Endothelial cell of umbilical vein (primary cell): ENCODE measurements around the gene EQTN.

Experiments
- EZH2 ChIP-seq: IDR thresholded peaks from 2 replicates; pipeline ENCODE4 v1.6.1; 2012; ENCODE audit warnings: borderline replicate concordance, low read depth, mild to moderate bottlenecking, moderate library complexity, low read length, inconsistent platforms; ENCODE audit not compliant: severe bottlenecking
- FOS ChIP-seq: IDR thresholded peaks from 2 replicates; pipeline ENCODE4 v1.6.1; 2011; ENCODE audit warnings: mild to moderate bottlenecking, low read length, moderate library complexity, borderline replicate concordance; ENCODE audit not compliant: insufficient read depth
- GATA2 ChIP-seq: IDR thresholded peaks from 2 replicates; pipeline ENCODE4 v1.7.0; 2011; ENCODE audit warnings: low read depth, mild to moderate bottlenecking, moderate library complexity, mixed read lengths, low read length; ENCODE audit not compliant: insufficient read length, insufficient read depth
- JUN ChIP-seq: IDR thresholded peaks from 2 replicates; pipeline ENCODE4 v1.6.1; 2011; ENCODE audit warnings: borderline replicate concordance, low read depth; ENCODE audit not compliant: insufficient read length, insufficient read depth
- MAX ChIP-seq: IDR thresholded peaks from 2 replicates; pipeline ENCODE4 v1.6.1; 2011; ENCODE audit not compliant: insufficient read depth, insufficient read length
- MYC ChIP-seq: IDR thresholded peaks from one replicate; pipeline ENCODE4 v1.6.1; 2011; ENCODE audit warnings: mild to moderate bottlenecking, low read depth, low read length
- POLR2A ChIP-seq: IDR thresholded peaks from 2 replicates; pipeline ENCODE4 v1.6.1; 2012; ENCODE audit warnings: low read depth, mild to moderate bottlenecking, control low read depth, low read length
- POLR2AphosphoS5 ChIP-seq: IDR thresholded peaks from 2 replicates; pipeline ENCODE4 v1.6.1; 2012; ENCODE audit warnings: low read depth, mild to moderate bottlenecking, control low read depth, low read length, moderate library complexity; ENCODE audit not compliant: insufficient read depth
- TF ChIP-seq, protein P1 (sequence below), 2 donors: IDR thresholded peaks; 1 replicate in 1 of 2; 2 replicates in 1 of 2; pipeline ENCODE4 v1.5.1; 2011; ENCODE audit warnings: low read length in 2 of 2, mild to moderate bottlenecking in 2 of 2, moderate library complexity in 2 of 2, control low read depth in 1 of 2, inconsistent platforms in 1 of 2, low read depth in 1 of 2; ENCODE audit not compliant: insufficient read depth in 1 of 2; ENCODE audit errors: extremely low read depth in 1 of 2

DNA sequence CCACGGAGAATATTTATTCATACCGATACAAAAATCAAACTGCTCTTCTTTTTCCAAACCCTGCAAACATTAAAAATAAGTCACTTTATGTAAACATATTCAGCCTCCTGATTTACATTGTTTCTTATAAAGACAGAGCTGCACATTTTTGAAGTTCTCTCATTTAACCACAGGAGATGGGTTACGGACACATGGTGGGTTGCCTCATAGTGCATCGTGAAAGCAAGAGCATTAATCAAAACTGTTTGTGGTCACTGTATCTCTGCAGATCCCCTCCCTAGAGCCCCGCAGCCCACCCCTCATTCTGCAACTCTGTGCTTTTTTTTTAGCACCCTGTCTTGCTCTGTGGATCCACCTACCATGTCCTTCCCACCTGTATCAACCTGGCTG, 43.3 kb upstream of the EQTN start:
- TF ChIP-seq, protein P1, sequence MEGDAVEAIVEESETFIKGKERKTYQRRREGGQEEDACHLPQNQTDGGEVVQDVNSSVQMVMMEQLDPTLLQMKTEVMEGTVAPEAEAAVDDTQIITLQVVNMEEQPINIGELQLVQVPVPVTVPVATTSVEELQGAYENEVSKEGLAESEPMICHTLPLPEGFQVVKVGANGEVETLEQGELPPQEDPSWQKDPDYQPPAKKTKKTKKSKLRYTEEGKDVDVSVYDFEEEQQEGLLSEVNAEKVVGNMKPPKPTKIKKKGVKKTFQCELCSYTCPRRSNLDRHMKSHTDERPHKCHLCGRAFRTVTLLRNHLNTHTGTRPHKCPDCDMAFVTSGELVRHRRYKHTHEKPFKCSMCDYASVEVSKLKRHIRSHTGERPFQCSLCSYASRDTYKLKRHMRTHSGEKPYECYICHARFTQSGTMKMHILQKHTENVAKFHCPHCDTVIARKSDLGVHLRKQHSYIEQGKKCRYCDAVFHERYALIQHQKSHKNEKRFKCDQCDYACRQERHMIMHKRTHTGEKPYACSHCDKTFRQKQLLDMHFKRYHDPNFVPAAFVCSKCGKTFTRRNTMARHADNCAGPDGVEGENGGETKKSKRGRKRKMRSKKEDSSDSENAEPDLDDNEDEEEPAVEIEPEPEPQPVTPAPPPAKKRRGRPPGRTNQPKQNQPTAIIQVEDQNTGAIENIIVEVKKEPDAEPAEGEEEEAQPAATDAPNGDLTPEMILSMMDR (IDR thresholded peaks at IDR 0.05; ENCODE audit: extremely low read depth in 1 of 2, insufficient read depth in 1 of 2, low read depth in 1 of 2, low read length in 2 of 2): no peak
- TF ChIP-seq EZH2 (no peak), JUN (no peak), POLR2AphosphoS5 (no peak), POLR2A (no peak), MYC (no peak), FOS (no peak), MAX (no peak), GATA2 (no peak)
